Fibroblast of mammary gland (primary cell): ENCODE measurements around the gene CENPP.
A peak's percentile ranks its signal among the peaks of the same experiment; 100 is the strongest.

Experiments
- DNase-seq: peaks from one replicate; pipeline ENCODE4 v3.0.0-alpha.2; 2010; ENCODE audit warnings: low read depth
- H3K4me3 ChIP-seq: 2 replicates; pipeline ENCODE4 v1.5.1; 2011; ENCODE audit warnings: low read depth, mild to moderate bottlenecking, low read length, moderate library complexity; ENCODE audit not compliant: control insufficient read depth
- CTCF ChIP-seq: conservative IDR thresholded peaks from 2 replicates; pipeline ENCODE4 v1.5.1; 2011; ENCODE audit warnings: low read depth, low read length, inconsistent platforms; ENCODE audit not compliant: control insufficient read depth, insufficient read depth

Gene CENPP

GRCh38 chr9:92648474-92648971 lies 322.8 kb downstream of the CENPP start:
- no peak for TF ChIP-seq CTCF
- DNase-seq = no peak
- no peak overlapping the region for H3K4me3 ChIP-seq

DNA sequence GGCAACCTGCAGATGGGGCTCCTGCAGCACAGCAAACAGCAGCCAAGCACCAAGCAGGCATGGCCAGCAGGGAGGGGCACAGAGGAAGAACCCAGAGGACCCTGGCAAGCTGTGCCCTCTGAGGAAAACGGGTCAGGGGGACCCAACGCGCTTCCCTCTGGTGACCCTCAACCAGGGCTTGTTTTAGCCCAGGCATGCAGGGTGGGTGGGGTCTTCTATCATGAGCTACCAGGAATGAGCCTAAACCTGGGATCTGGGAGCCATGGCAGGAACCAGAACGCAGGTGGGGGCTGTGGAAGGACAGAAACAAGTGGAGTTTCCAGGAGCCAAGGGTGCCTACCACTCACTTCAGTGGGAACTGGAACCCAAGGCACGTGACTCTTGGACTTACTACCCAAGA lies 323.3 kb downstream of the CENPP start:
- no peak for DNase-seq
- no peak overlapping the region for H3K4me3 ChIP-seq
- TF ChIP-seq CTCF = no peak

DNA sequence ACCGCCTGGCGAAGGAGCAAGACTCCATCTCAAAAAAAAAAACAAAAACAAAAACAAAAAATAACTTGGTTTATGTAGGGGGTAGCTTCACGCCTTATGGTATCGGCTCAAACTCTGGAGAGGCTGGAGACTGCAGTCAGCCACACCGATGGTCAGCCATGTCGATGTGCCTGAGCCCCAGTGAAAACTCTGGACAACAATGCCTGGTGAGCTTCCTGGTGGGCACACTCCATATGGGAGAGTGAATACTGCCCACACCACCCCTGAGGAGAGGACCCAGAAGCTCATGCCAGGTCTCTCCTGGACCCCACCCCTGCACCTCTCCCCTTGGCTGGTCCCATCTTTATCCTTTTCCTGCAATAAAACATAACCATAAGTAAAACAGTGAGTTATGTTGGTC lies 324.5 kb downstream of the CENPP start:
- H3K4me3 ChIP-seq = no peak overlapping the region
- no peak for TF ChIP-seq CTCF
- DNase-seq = no peak

GRCh38 chr9:92650839-92651621 lies 325.3 kb downstream of the CENPP start:
- no peak overlapping the region for H3K4me3 ChIP-seq
- peak; percentile 74 for DNase-seq
- TF ChIP-seq CTCF = no peak

DNA sequence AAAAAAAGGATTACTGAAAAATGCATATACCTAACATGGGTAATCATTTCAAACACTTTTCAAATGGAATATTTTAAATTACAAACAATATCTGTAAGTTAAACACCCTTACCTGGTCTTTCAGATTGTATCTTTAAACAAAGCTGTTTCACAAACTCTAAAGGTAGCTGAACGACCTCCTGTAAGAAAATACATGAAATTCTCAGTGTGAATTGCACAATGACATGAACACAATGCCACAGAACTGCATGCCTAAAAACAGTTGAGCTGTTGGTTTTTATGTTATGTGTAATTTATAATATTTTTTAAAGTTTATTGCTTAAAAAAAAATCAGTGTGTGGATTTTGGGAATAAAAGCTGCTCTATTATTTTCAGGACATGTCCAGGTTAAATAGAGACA lies 326.7 kb downstream of the CENPP start:
- H3K4me3 ChIP-seq = no peak overlapping the region
- no peak for DNase-seq
- no peak for TF ChIP-seq CTCF

- no peak for TF ChIP-seq CTCF
- DNase-seq = peak; percentile 18
- no peak overlapping the region for H3K4me3 ChIP-seq
Measured at GRCh38 chr9:92654481-92655301, 328.9 kb downstream of the CENPP start.
